HG03066 (cell line): ENCODE data around the gene TPCN2.

ENCODE experiments used
- ATAC-seq: cut with Tn5 transposase; IDR thresholded peaks from one replicate; pipeline ENCODE4 v1.9.1; 2021; ENCODE audit warnings: low read depth; ENCODE audit not compliant: unreplicated experiment

Gene TPCN2

DNA sequence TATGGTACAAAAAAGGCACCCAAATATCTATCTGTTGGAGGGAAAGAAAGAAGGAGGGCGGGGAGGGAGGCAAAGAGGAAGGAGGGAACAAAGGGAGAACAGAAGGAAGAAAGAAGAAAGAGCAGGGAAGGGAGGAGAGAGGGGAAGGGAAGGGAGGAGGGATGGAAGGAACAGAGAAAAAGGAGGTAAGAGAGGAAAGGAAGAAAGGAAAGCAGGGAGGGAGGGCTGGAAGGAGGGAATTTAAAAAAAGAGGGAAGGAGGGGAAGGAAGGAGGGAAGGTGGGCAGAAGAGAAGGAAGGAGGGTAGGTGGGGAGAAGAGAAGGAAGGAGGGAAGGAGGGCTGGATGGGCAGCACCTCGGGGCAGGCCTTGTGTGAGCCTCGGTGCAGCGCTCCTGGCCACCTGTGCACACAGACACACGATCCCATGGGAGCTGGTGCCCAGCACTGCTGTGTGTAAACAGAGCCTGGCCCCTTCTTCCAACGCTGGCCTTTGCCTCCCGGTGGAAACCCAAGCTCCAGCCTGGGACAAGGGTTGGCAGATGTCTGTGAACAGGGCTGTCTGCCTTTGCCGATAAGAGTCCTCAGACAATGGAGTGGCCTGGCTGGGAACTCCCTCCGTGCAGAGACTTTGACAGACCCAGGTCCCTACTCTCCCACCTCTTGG lies 130.2 kb downstream of the TPCN2 start:
- ATAC-seq: no peak

DNA sequence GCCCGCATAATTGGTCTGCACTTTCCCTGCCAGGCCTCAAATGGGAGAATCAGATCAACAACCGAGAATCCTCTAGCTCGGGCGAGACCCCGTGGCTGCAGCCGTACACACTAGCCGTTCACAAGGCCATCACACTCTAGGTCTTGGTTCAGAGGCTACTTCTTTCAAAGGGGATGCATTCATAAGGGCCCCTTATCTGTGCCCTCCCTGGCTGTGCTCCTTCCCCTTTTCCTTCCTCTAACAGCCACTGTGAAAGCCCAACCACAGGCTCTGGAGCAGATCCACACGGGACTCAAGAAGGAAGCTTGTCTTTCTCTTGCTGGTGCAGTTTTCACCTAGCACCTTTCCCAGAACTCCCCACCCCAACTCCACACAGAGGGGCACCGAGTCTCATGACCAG lies 131.5 kb downstream of the TPCN2 start:
- no peak for ATAC-seq

- no peak for ATAC-seq
These were observed 132.0 kb downstream of the TPCN2 start for GRCh38 chr11:69180726-69181125.

- ATAC-seq: no peak
These were observed 134.9 kb downstream of the TPCN2 start for GRCh38 chr11:69183613-69184012.
